ENCODE results near the gene MINDY4.
A peak's percentile ranks its signal among the peaks of the same experiment; 100 is the strongest.

Gene MINDY4

GRCh38 chr7:30934732-30935568, 163.7 kb downstream of the MINDY4 start:
- no peak for DNase-seq

GRCh38 chr7:30935569-30935877, 164.3 kb downstream of the MINDY4 start:
- no peak for DNase-seq

- no peak for DNase-seq
These were observed 165.5 kb downstream of the MINDY4 start for GRCh38 chr7:30936650-30937245.

- no peak for DNase-seq
These were observed 166.2 kb downstream of the MINDY4 start for GRCh38 chr7:30937416-30937815.

- DNase-seq, result peak; percentile 88
These were observed 167.5 kb downstream of the MINDY4 start for GRCh38 chr7:30938435-30939316.

- DNase-seq, result no peak
These were observed 170.5 kb downstream of the MINDY4 start for GRCh38 chr7:30941582-30942323.

Data from right forelimb (tissue), 1 donor.